HTERT RPE-1 (cell line): ENCODE measurements around the gene CAVIN1.
"Not testable (repeated sequence)": the region's sequence is repeated elsewhere in the genome, so short reads cannot be mapped to it uniquely, and the experiment has no call there.

Source experiments
- in situ Hi-C: fragments of 300-500 bp; cut with MboI; formaldehyde crosslinking; loops from 4 replicates; pipeline ENCODE4 v1.14.3; 2020; ENCODE audit warnings: low sequenced_read_pairs

Gene CAVIN1, protein sequence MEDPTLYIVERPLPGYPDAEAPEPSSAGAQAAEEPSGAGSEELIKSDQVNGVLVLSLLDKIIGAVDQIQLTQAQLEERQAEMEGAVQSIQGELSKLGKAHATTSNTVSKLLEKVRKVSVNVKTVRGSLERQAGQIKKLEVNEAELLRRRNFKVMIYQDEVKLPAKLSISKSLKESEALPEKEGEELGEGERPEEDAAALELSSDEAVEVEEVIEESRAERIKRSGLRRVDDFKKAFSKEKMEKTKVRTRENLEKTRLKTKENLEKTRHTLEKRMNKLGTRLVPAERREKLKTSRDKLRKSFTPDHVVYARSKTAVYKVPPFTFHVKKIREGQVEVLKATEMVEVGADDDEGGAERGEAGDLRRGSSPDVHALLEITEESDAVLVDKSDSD

DNA sequence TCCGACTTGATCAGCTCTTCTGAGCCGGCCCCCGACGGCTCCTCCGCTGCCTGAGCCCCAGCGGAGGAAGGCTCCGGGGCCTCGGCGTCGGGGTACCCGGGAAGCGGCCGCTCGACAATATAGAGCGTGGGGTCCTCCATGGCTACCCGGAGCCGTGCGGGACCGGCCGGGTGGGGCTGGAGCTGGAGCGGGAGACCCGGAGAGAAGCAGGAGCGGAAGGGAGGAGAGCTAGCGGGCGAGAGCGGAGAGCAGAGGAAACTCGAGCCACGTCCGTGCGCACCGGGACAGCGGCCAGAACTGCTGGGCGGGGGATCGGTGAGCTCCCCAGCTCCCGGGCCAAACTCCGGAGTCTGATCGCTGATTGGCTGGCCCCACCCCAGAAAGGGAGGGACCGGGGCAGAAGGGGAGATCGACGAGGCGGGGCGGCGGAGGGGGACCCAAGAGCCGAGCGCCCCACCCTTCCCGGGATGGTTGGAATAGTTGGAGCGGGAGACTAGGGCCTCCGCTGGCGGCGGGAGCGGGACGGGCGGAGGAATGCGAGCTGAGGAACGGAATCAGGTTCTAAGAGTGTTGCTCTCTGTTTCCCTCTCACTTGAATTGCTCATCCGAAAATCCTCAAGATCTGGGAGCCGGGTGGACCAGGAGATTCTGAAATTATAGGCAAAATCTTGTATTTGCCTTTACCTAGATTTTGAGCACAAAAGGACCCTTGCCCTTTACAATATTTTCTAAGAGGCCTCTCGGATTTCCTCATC is at the start of gene CAVIN1:
TSS of gene CAVIN1 (minus strand) at position 299 of the 755 bp plus-strand sequence. CDS start at position 140, 159 bp downstream.
- in situ Hi-C loops = no loop called here

DNA sequence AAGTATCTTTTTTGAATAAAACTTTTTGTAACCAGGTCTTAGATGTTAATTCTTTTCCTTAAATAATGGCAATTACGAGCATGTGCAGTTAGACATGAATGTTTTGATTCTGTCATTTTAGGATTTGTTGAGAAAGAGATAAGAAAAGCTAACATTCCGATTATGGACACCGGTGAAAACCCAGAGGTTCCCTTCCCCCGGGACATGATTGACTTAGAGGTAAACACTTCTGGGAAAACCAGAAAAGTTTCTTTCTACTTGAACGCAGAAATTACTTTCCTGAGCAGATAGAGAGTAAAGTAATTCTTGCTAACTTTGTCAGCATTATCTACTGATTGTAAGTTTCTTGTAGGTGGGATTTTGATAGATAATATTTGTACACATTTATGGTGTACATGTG is 44.8 kb upstream of the CAVIN1 start:
- in situ Hi-C loops = no loop called here

DNA sequence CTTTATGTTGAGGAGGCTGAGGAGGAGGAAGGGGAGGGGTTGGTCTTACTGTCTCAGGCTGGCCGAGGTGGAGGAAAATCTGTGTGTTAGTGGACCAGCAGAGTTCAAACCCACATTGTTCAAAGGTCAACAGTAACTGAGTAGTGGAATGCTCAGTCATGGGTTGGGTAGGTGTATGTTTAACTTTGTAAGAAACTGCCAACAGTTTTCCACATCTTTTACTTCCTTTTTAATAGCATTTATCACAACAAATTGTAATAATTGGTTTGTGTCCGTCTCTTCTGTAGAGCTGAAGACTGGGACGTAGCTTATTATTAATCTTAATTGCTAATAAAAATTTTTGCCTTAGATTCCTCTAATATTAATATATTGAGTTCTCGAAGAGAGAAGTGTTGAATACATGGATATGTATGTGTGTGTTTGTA is 40.9 kb upstream of the CAVIN1 start:
- in situ Hi-C loops = no loop called here

DNA sequence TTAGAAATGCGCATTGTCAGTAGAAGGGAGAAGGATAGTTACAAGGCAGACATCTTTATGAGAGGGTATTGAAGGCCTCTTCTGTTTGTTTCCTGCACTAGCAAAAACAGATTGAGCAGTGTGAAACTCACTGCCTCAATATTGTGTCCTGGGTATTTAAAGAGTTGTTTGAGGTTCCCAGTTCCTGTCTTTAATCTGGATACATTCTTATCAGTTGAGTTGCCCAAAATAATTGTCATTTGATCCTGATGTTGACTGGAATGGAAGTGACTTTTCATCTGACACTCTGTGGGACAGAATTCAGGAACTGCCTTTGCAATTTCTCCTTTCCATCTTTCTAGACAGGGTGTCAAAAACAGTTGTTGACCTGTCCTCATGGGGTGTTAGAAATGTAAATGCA is 37.3 kb upstream of the CAVIN1 start:
- in situ Hi-C loops = no loop called here

DNA sequence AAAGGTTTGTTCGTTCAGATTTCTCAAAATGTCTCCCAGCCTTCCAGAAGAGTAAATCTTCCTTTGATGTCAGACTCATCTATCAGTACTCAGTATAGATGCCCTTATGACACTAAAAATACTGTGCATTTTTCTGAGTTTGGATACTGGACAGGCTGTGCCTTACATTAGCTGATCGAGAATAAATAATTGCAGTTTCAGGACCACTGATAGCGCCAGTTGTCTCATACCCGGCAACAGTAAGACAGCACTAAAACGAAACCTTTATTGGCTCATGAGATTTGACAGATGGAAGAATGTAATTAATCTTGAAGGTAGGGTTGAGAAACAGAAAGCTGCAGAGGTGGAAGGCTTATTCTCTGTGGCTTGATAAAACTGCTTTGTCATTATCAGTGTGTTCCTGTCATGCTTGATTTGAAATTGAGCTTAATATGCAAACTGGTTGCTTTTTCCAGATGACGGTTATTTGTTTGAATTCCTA is 36.8 kb upstream of the CAVIN1 start:
- in situ Hi-C loops = no loop called here

DNA sequence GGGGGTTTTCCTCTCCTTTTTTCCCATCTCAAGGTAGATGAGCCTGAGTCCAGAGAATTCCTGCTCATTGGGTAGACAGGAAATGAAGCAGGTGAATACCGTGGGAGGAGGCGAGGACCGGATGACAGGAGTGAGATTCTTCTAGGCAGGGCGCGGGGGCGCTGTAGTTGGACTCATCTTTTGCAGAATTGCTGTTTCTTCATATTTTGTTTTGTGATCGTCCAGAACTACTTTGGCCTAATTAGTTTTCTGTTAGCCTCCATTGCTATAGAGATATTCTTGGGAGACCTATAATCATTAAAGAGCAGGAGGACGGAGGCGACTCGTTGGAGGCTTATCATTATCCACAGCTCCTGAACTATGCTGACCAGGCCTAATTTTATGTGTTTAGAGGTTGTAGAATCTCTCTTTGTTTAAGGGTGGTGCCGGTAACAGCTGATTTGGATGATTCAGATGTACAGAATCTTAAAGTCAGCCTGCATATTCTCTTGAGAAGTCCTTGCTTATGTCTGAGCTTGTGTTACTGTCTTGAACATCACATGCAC is 36.3 kb upstream of the CAVIN1 start:
- in situ Hi-C loops = no loop called here

DNA sequence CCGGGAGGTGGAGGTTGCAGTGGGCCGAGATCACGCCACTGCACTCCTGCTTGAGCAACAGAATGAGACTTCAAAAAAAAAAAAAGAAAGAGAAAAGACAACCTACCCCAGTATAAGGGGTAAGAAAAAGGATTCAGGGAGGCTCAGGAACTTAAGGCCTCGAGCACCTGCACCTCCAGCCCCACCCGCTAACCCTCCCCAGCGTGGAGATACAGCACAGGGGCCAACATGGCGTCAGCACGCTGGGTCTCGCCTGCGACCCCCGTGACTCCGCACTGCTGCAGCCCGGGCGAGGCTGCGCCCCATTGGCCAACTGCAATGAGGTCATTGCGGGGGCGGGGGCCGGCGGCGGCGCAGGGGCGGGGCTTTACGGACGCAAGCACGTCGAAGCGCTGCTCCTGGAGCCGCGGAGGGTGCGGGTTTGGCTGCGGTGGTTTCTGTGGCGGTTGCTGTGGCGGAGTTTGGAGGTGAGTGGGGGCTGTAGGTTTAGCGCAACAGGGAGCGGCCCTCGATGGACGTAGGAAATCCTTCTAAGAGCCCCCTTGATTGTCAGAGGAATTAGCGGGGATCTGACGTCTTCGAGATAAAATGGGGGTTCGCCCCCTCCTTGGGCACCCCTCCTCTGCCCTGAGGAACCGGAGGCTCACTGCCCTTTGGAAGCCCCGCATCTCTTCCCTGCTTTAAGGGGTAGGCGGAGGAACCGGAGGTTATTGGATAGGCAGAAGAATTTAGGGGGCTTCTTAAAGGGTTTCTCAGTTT is 35.6 kb upstream of the CAVIN1 start, which contains the start of gene ATP6V0A1:
TSS of gene ATP6V0A1 (plus strand) at position 382 of the 759 bp plus-strand sequence. CDS start 2,017 bp downstream, outside the sequence.
- in situ Hi-C loops = no loop called here

DNA sequence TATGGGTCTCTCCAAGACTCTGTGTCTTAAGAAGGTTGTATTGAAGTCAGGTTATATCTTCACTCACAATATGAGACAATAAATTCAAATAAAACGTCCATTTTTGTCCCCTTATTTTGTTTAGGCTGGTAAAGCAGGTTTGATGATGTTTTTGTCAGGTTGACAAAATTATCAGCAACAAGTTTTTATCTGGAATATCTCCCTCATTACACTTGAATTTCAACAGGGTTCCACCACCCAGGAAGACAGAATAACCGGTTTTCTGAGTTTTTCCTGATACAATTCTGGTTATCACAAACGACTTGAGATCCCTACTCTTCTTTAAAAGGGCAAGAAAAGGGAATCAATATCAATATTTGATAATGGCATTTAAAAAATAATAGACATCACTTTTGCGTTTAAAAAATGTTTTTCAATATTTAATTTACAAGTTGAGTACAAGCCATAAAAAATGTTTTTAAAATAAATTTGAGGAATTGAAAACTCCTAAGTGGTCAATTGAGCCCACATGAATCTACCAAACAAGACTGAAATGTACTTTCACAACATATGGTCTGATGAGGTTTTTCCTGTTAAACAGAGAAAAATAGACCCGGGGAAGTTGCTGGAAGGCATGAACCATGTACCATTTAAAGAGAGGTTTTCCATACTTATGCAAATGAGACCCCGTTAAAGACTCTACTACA is 34.2 kb upstream of the CAVIN1 start:
- in situ Hi-C loops = no loop called here

DNA sequence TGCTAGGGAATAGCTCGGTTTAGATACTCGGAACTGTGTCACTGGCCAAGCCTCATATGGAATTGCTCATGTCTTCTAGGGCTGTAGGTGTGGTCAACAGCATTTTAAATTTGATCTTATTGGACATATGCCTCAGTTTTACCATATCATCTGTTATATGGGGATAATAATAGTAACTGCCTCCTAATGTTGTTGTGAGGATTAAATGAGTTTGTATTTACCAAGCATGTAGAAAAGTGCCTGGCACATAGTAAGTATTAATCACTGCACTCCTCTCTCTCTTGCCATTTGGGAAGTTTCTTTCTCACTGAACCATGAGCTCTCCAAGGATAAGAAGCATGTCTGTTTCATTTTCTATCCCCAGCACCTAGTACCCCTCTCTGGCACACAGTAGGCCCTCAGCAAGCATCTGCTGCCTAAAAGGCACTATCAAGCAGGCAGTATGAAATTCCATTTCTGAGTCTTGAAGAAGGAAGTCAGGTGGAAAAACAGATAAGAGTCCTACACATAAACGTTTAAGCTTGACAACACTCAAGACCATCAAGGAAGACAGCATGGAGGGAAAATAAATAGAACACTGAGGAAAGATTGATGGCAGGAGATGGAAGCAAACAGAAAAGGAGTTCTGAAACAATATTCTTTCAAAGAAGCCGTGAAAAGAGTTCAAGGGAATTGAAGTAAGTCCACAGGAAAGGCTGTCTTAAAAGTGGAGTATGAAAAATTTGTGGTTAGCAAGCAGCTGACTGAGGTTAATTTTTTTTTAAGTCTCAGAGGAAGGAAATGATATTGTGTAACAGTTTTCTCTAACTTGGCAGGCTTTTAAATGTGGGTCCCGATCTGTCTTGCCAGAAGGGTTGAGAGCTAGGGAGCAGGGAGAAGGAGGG is 33.4 kb upstream of the CAVIN1 start:
- in situ Hi-C loops = no loop called here

DNA sequence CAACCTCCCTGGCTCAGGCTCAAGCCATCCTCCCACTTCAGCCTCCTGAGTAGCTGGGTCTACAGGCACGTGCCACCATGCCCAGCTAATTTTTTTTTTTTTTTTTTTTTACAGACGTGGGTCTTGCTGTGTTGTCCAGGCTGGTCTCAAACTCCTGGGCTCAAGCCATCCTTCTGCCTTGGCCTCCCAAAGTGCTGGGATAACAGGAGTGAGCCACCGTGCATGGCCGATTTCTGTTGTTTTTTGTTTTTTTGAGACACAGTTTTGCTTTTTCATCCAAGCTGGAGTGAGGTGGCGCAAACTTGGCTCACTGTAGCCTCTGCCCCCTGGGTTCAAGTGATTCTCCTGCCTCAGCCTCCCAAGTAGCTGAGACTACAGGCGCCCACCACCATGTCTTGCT is 31.9 kb upstream of the CAVIN1 start:
- in situ Hi-C loops = not testable (repeated sequence)

DNA sequence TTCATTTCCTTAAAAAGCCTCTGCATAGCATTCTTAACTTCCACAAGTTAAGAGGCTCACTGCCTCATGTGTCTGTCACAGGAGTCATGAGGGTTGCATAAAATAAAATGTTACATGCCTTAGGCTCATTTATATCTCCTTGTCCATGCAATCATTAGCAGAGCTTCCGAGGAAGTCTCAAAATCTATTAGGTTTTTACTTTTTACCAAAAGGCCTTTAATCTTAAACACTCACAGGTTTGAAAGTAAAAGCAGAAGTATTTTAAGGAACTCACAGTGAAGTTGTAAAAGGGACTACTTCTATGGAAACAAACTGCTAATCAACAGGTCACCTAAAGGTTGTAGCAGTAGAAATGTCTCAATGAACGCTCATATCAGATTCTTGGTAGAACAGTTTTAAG is 30.4 kb upstream of the CAVIN1 start:
- in situ Hi-C loops = no loop called here

DNA sequence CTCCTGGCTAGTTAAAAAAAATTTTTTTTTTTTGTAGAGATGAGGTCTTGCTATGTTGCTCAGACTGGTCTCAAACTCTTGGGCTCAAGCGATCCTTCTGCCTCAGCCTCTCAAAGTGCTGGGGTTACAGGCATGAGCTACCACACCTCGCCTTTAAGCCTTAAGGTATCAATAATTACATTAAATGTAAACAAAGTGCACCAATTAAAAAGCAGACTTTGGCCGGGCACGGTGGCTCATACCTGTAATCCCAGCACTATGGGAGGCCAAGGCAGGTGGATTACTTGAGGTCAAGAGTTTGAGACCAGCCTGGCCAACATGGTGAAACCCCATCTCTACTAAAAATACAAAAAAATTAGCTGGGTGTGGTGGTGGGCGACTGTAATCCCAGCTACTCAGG is 28.2 kb upstream of the CAVIN1 start:
- in situ Hi-C loops = not testable (repeated sequence)

DNA sequence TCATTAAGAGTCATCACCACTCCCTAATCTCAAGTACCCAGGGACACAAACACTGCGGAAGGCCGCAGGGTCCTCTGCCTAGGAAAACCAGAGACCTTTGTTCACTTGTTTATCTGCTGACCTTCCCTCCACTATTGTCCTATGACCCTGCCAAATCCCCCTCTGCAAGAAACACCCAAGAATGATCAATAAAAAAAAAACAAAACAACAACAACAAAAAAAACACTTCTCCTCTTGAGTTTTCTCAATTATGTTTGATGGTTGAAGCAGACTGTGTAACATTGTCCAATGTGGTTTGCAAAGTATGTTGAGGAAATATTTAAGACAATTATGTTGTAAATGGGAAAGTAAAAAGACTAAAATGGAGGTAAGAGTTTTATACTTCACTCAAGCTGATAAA is 26.8 kb upstream of the CAVIN1 start:
- in situ Hi-C loops = not testable (repeated sequence)

DNA sequence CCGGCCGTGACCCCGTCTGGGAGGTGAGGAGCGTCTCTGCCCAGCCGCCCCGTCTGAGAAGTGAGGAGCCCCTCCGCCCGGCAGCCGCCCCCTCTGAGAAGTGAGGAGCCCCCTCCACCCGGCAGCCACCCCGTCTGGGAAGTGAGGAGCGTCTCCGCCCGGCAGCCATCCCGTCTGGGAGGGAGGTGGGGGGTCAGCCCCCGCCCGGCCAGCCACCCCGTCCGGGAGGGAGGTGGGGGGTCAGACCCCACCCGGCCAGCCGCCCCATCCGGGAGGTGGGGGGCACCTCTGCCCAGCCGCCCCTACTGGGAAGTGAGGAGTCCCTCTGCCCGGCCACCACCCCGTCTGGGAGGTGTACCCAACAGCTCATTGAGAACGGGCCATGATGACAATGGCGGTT is 26.1 kb upstream of the CAVIN1 start:
- in situ Hi-C loops = not testable (repeated sequence)

DNA sequence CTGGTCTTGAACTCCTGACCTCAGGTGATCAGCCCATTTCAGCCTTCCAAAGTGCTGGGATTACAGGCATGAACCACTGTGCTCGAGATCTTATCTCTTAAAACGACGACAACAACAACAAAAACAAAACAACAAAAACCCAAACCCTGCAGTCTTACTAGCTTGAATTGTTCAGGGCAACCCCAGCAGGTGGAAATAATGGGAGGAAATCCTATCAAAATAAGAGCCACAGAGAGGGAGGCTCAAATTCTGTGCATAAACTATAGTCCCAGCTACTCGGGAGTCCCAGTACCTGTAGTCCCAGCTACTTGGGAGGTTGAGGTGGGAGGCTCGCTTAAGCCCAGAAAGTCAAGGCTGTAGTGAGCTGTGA is 19.1 kb upstream of the CAVIN1 start:
- in situ Hi-C loops = no loop called here

DNA sequence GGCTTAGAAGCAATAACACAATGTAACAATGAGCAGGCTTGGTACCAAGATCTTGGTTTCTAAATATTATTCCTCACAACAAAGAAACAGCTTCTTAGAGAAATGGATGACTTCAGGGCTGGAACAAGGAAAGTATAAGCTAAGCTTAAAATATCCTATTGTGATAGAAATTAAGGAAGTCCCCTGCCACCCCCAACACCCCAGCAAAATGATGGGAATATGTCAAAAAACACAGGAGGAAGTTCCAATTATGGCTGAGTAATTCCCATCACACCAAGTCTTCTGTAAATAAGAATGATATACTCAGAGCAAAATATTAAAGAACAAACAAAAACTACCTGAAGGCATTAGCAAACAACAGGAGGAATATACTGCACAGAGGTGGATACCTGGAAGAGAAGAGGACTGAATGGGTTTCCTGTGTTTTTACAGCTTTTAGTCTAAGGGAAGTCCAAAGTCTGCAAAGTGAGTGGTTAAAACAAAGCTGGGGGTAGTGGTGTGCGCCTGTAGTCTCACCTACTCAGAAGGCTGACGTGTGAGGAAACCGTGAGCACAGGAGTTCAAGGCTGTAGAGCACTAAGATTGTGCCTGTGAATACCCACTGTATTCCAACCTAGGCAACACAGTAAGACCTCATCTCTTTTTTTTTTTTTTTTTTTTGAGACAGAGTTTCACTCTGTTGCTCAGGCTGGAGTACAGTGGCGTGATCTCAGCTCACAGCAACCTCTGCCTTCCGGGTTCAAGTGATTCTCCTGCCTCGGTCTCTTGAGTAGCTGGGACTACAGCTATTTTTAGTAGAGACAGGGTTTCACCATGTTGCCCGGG is 18.5 kb upstream of the CAVIN1 start:
- in situ Hi-C loops = no loop called here

DNA sequence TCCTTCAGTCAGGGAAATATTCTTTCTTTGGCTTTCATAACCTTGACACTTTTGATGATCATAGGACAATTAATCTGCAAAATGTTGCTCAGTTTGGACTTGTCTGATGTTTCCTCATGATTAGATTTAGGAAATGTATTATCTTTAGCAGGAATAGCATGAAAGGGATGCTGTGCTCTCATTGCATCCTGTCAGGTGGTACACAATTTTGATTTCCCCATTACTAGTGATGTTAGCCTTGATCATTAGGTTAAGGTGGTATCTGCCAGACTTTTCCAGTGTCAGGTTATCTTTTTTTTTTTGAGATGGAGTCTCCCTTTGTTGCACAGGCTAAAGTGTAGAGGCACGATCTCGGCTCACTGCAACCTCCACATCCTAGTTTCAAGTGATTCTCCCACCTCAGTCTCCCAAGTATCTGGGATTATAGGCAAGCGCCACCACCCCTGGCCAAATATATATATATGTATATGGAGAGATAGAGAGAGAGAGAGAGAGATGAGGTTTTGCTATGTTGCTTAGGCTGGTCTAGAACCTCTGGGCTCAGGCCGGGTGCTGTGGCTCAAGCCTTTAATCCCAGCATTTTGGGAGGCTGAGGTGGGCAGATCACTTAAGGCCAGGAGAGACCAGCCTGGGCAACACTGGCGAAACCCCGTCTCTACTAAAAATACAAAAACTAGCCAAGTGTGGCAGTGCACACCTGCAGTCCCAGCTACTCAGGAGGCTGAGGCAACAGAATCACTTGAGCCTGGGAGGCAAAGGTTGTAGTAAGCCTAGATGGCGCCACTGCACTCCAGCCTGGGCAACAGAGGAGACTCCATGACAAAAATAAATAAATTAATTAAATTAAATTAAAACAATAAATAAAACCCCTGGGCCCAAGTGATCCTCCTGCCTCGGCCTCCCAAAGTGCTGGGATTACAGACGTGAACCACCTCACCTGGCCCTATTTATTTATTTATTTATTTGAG is 15.8 kb upstream of the CAVIN1 start:
- in situ Hi-C loops = no loop called here
